HepG2 (cell line): Measurements from ENCODE around the gene RB1. TPM values are rescaled to one million over a fixed set of nuclear protein-coding genes. Genes with fewer than 3 reads are reported as not detected.

Experiments used
- ATAC-seq: fragments of 200-7000 bp; cut with Tn5 transposase; 3 replicates; pipeline ENCODE4 v1.9.1; 2020; ENCODE audit warnings: mild to moderate bottlenecking, moderate library complexity
- BruUV-seq: library from RNA; stranded (reverse); fragments of 400-500 nt; replicated peaks from 2 replicates; lab custom pipeline; 2021; lab: Mats Ljungman, UMichigan
- CTCF ChIA-PET: fragments of 300-600 bp; formaldehyde crosslinking; extraction: SDS; loops from one replicate; lab custom pipeline; 2021; ENCODE audit warnings: low total read pairs, inconsistent platforms, low intra/inter-chr PET ratio; lab: Yijun Ruan, JAX
- POLR2A ChIA-PET: fragments of 350-600 bp; sonication (Branson Sonifier 250); formaldehyde crosslinking; loops from one replicate; lab custom pipeline; 2020; ENCODE audit warnings: antibody characterized with exemption, inconsistent platforms; lab: Yijun Ruan, JAX
- DNase-seq: peaks from one replicate; pipeline ENCODE4 v3.0.0-alpha.2; 2015; ENCODE audit warnings: low spot score
- FAIRE-seq: peaks from 3 replicates; lab custom pipeline; 2011; peaks lifted over from hg19 to GRCh38; lab: Jason Lieb, UNC
- H2AFZ ChIP-seq: one replicate; pipeline ENCODE4 v1.6.1; 2011; ENCODE audit warnings: low read length, inconsistent platforms
- H3K27ac ChIP-seq: fragments of 300-600 bp; 3 replicates; pipeline ENCODE4 v1.8.0; 2011; ENCODE audit warnings: mixed run types, mild to moderate bottlenecking, mixed read lengths, low read length, inconsistent platforms; ENCODE audit not compliant: insufficient read depth; ENCODE audit errors: extremely low read length
- H3K27me3 ChIP-seq, 2 experiments: fragments of 200-600 bp in 1 of 2; 2 replicates in 1 of 2; 3 replicates in 1 of 2; pipeline versions ENCODE4 v1.6.0 to v1.8.0; 2011; ENCODE audit warnings: low read length in 2 of 2, mild to moderate bottlenecking in 2 of 2, moderate library complexity in 2 of 2, inconsistent platforms in 1 of 2; ENCODE audit not compliant: insufficient read depth in 2 of 2, control insufficient read depth in 1 of 2
- H3K36me3 ChIP-seq, 2 experiments: fragments of 200-600 bp in 1 of 2; replicated peaks in 1 of 2; 2 replicates in 1 of 2; 3 replicates in 1 of 2; pipeline versions ENCODE4 v1.5.1 to v1.8.0; 2011; ENCODE audit warnings: low read length in 2 of 2, inconsistent platforms in 1 of 2; ENCODE audit not compliant: insufficient read depth in 2 of 2, control insufficient read depth in 1 of 2
- H3K4me1 ChIP-seq: 2 replicates; pipeline ENCODE4 v1.5.1; 2012; ENCODE audit warnings: low read length, inconsistent platforms; ENCODE audit not compliant: insufficient read depth
- H3K4me2 ChIP-seq: 2 replicates; pipeline ENCODE4 v1.6.0; 2011; ENCODE audit warnings: low read depth, low read length, inconsistent platforms
- H3K4me3 ChIP-seq, 3 experiments: fragments of 200-600 bp in 1 of 3; sonication (generic), shearing (Covaris generic) in 1 of 3; replicated peaks in 1 of 3; 2 replicates each; pipeline ENCODE4 v1.5.1; 2011 to 2016; ENCODE audit warnings: low read length in 3 of 3, inconsistent platforms in 2 of 3, low read depth in 2 of 3, mild to moderate bottlenecking in 2 of 3, control low read depth in 1 of 3, mixed read lengths in 1 of 3; ENCODE audit not compliant: insufficient read depth in 1 of 3
- H3K79me2 ChIP-seq: one replicate; pipeline ENCODE4 v1.6.1; 2011; ENCODE audit warnings: low read length, inconsistent platforms; ENCODE audit not compliant: insufficient read depth
- H3K9ac ChIP-seq: 2 replicates; pipeline ENCODE4 v1.6.0; 2011; ENCODE audit warnings: mild to moderate bottlenecking, low read depth, low read length, inconsistent platforms; ENCODE audit not compliant: insufficient read depth
- H3K9me3 ChIP-seq: 2 replicates; pipeline ENCODE4 v1.5.1; 2012; ENCODE audit warnings: mild to moderate bottlenecking, low read length
- H4K20me1 ChIP-seq: 2 replicates; pipeline ENCODE4 v1.6.0; 2011; ENCODE audit warnings: inconsistent platforms, mild to moderate bottlenecking, low read length, moderate library complexity; ENCODE audit not compliant: insufficient read depth
- BCL6 ChIP-seq: IDR thresholded peaks from 2 replicates; pipeline ENCODE4 v1.6.1; 2016; ENCODE audit warnings: missing genetic modification reagents, missing compliant biosample characterization
- CHD2 ChIP-seq: IDR thresholded peaks from 2 replicates; pipeline ENCODE4 v1.6.1; 2011; ENCODE audit warnings: low read depth, low read length, improper control_type of control experiment
- DZIP1 ChIP-seq: sonication (generic); formaldehyde crosslinking; IDR thresholded peaks from 2 replicates; pipeline ENCODE4 v1.5.0; 2020; ENCODE audit warnings: mild to moderate bottlenecking, missing genetic modification reagents
- RXRB ChIP-seq: IDR thresholded peaks from 2 replicates; pipeline ENCODE4 v1.6.1; 2016; ENCODE audit warnings: borderline replicate concordance, missing genetic modification reagents, missing compliant biosample characterization
- SOX5 ChIP-seq: IDR thresholded peaks from 2 replicates; pipeline ENCODE4 v1.6.1; 2016; ENCODE audit warnings: borderline replicate concordance
- SOX6 ChIP-seq, 2 experiments: fragments of 450-650 bp in 1 of 2; sonication (generic) in 1 of 2; formaldehyde crosslinking in 1 of 2; IDR thresholded peaks; 2 replicates each; pipeline versions ENCODE4 v1.4.0 to v1.6.1; 2017 to 2020; ENCODE audit warnings: antibody characterized with exemption in 1 of 2, mild to moderate bottlenecking in 1 of 2, missing genetic modification reagents in 1 of 2
- in situ Hi-C: cut with HindIII; loops from 2 replicates; pipeline ENCODE4 v1.10.0; 2017; ENCODE audit warnings: low pct_unique_long_range_greater_than_20kb; ENCODE audit not compliant: extremely low pct_ligation_motif_present
- intact Hi-C: fragments of 100-400 bp; cut with micrococcal nuclease; formaldehyde crosslinking; loops from one replicate; pipeline ENCODE4 v1.10.0; 2022; ENCODE audit not compliant: unreplicated experiment
- polyA plus RNA-seq, 8 experiments: library from polyadenylated mRNA; depleted of rRNA in 3 of 8; stranded (reverse) in 7 of 8; unstranded in 1 of 8; fragments of >200 nt; fragmentation: Illumina TruSeq in 4 of 8; extraction: Trizol in 4 of 8; gene quantifications; 2 replicates each; pipeline versions ENCODE4 v1.2.1 to v1.2.3, GENCODE V29; 2011 to 2016; ENCODE audit warnings: low read depth in 4 of 8, missing spikeins in 1 of 8, mixed read lengths in 1 of 8; ENCODE audit not compliant: insufficient read depth in 1 of 8
- total RNA-seq, 5 experiments: library from RNA; depleted of rRNA; stranded (reverse); fragments of >200 nt; fragmentation: Illumina TruSeq; extraction: Trizol; gene quantifications; 2 replicates each; pipeline ENCODE4 v1.2.3, GENCODE V29; 2016; ENCODE audit warnings: low read depth in 1 of 5

RB1 gene
- total and polyA plus RNA-seq, 2 of the 13 experiments (the other 11 are each of a cell fraction or from before 2014, with no cell fraction given), result 15.6 to 23.7 TPM

DNA sequence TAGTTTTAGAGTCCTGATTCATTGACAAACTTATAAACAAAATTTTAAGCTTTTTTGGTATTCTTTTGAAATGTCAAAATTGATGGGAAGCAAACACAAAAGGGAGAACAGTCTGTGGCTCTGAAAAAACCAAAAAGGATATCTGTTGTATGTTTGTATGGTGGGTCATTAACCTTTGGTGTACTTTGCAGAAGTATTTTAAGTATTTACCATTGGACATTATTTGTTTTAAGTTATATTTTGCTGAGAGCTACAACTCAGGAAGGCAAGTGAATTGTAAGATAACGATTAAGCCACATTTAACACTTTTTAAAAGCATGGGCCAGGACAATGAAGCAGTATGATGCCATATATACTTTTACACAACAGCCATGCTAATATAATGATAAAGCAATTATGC lies 94.2 kb downstream of the RB1 start (continued):
- TF ChIP-seq RXRB (CRISPR knock-in tag), result peak; percentile 60; the same call in 1 of the 2 replicates
- TF ChIP-seq DZIP1 (CRISPR knock-in tag), result no peak
- TF ChIP-seq SOX6 (IDR thresholded peaks at IDR 0.05), result no peak
- peak; percentile 32; the same call in 1 of the 2 replicates for TF ChIP-seq SOX6 (CRISPR knock-in tag; IDR thresholded peaks at IDR 0.05)
- peak; percentile 57; the same call in 1 of the 2 replicates for TF ChIP-seq SOX5 (CRISPR knock-in tag)

- H3K4me2 ChIP-seq, result peak overlapping the region; percentile 30
- ChIA-PET POLR2A (interaction anchor here (1.7 kb wide), 1 partner anchor 14 kb away, joined by 5 read pairs; the partner anchor contains the start of gene LPAR6), CTCF (no interaction called here)
- ATAC-seq (peak; percentile 43; the same call in 2 of the 3 replicates), FAIRE-seq (no peak), DNase-seq (no peak)
- peak overlapping the region; percentile 63 for H3K27ac ChIP-seq
- H3K4me1 ChIP-seq, result peaks cover 75% of the 10 kb centered on the region
- intact Hi-C loops, result no loop called here
- no peaks in the 10 kb centered on the region for H4K20me1 ChIP-seq
- H2AFZ ChIP-seq, result no peak overlapping the region
- no peaks in the 10 kb centered on the region for H3K9me3 ChIP-seq
- BruUV-seq, result no TSS peak
- peaks cover 2% of the 10 kb centered on the region for H3K79me2 ChIP-seq
- TF ChIP-seq CHD2 (no peak), BCL6 (CRISPR knock-in tag) (0 out of 2 replicates have a peak, but pooled peaks have one; percentile 10)
- 0 out of 5 replicates have a peak, but pooled peaks cover 0 to 2% of the 10 kb centered on the region in 2 experiments for H3K36me3 ChIP-seq
- no peak overlapping the region; a peak in 1 of 6 replicates for H3K4me3 ChIP-seq
- no peaks in the 10 kb centered on the region for H3K27me3 ChIP-seq
- in situ Hi-C loops, result no loop called here
- no peak overlapping the region for H3K9ac ChIP-seq
Measured at GRCh38 chr13:48398450-48399095, 95.0 kb downstream of the RB1 start.
